ENCODE data around the gene MAST2.

Gene MAST2

DNA sequence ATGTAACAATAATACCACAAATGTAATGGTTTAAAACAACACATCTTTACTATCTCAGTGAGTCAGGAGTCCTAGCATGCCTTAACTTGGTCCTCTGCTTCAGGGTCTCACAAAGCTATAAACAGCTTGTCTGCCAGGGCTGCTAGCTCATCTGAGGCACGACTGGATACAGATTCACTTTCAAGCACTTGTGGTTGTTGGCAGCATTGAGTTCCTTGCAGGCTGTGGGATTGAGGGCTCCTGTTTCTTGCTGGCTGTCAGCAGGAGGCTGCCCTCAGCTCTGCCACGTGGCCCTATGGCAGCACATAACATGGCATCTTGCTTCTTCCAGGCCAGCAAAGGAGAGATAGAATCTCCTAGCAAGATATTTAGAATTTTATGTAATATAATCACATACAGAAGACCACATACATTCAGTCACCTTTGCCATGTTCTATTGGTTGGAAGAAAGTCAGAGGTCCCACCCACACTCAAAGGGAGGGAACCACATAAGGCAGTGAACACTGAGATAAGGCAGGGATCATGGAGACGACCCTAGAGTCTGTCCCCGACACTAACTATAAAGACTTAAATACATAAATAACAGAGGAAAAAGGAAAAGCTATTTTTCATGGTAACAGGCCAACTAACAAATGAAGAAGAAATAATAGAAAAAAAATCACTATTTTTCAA, 34.0 kb upstream of the MAST2 start:
- Histone ChIP-seq H3K4me3 (ENCODE audit: low read depth in 1 of 2, low read length in 1 of 2) (no peak overlapping the region), H3K36me3 (no peaks in the 10 kb centered on the region), H3K27me3 (no peaks in the 10 kb centered on the region), H3K9me3 (no peaks in the 10 kb centered on the region), H3K27ac (no peak overlapping the region), H3K4me1 (ENCODE audit: control insufficient read depth in 1 of 2, insufficient read depth in 1 of 2, low read depth in 1 of 2, low read length in 1 of 2) (no peaks in the 10 kb centered on the region)
- TF ChIP-seq, protein P1, sequence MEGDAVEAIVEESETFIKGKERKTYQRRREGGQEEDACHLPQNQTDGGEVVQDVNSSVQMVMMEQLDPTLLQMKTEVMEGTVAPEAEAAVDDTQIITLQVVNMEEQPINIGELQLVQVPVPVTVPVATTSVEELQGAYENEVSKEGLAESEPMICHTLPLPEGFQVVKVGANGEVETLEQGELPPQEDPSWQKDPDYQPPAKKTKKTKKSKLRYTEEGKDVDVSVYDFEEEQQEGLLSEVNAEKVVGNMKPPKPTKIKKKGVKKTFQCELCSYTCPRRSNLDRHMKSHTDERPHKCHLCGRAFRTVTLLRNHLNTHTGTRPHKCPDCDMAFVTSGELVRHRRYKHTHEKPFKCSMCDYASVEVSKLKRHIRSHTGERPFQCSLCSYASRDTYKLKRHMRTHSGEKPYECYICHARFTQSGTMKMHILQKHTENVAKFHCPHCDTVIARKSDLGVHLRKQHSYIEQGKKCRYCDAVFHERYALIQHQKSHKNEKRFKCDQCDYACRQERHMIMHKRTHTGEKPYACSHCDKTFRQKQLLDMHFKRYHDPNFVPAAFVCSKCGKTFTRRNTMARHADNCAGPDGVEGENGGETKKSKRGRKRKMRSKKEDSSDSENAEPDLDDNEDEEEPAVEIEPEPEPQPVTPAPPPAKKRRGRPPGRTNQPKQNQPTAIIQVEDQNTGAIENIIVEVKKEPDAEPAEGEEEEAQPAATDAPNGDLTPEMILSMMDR (IDR thresholded peaks at IDR 0.05) = no peak

DNA sequence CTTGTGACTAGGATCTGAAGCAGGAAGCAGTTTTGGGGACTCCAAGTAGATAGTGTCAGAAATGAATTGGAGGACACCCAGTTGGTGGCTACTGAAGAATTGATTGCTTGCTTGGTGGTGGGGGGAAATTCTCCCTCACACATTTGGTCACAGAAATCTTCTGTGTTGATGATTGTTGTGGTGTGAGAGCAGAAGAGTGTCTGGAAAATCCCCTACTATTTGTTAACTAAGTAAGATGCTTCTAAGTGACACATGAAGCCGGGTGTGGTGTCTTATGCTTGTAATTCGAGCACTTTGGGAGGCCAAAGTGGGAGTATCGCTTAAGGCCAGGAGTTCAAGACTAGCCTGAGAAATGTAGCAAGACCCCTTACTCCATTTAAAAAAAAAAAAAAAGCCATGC, 30.4 kb upstream of the MAST2 start:
- H3K4me1 ChIP-seq (ENCODE audit: control insufficient read depth in 1 of 2, insufficient read depth in 1 of 2, low read depth in 1 of 2, low read length in 1 of 2) = no peaks in the 10 kb centered on the region
- TF ChIP-seq, protein P1 (IDR thresholded peaks at IDR 0.05) = no peak
- no peak overlapping the region for H3K4me3 ChIP-seq (ENCODE audit: low read depth in 1 of 2, low read length in 1 of 2)

DNA sequence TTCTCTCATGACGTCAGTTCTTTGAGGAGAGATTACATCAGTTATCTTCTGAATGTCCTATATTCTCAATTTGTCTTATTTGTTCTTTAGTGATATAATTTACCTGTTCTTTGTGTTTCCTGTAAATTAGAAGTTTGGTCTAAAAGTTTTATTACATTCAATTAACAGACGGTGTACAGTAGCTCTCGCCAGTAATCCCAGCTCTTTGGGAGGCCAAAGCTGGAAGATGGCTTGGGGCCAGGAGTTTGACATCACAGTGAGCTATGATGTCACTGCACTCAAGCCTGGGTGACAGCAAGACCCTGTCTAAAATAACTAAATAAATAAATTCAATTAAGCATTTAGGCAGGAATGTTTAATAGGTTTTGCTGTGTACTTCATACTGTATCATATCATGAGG, 27.6 kb upstream of the MAST2 start:
- TF ChIP-seq, protein P1 (IDR thresholded peaks at IDR 0.05) = no peak
- H3K27ac ChIP-seq = no peak overlapping the region
- H3K4me1 ChIP-seq (ENCODE audit: control insufficient read depth in 1 of 2, insufficient read depth in 1 of 2, low read depth in 1 of 2, low read length in 1 of 2) = no peaks in the 10 kb centered on the region
- H3K4me3 ChIP-seq (ENCODE audit: low read depth in 1 of 2, low read length in 1 of 2) = no peak overlapping the region
- no peaks in the 10 kb centered on the region for H3K9me3 ChIP-seq
- H3K27me3 ChIP-seq = peaks cover 5% of the 10 kb centered on the region
- H3K36me3 ChIP-seq = no peaks in the 10 kb centered on the region

More for the DNA sequence above, 30.4 kb upstream of the MAST2 start:
- no peaks in the 10 kb centered on the region for H3K27me3 ChIP-seq
- no peak overlapping the region for H3K27ac ChIP-seq
- H3K36me3 ChIP-seq = no peaks in the 10 kb centered on the region
- H3K9me3 ChIP-seq = no peaks in the 10 kb centered on the region

DNA sequence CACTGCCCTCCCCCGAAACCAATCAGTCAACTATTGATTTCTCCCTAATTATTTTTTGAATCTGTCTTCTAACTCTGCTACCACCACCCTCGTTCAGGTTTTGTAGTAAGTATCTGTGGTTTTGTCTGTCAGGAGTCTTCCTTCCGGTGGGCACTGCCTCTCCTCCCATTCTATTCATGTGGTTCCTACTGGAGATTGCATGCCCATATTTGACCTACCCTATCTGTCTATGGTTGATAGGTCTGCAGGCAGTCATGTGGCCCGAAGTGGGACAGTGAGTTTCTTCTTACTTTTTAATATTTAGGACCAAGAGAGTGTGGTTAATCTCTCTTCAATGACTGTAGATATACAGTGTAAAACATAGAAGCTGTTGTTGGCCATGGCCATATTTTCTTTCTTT, 17.8 kb upstream of the MAST2 start:
- H3K4me3 ChIP-seq (ENCODE audit: low read depth in 1 of 2, low read length in 1 of 2) = no peak overlapping the region
- TF ChIP-seq, protein P1 (IDR thresholded peaks at IDR 0.05) = no peak
- H3K27me3 ChIP-seq = peaks cover 24% of the 10 kb centered on the region
- no peak overlapping the region for H3K27ac ChIP-seq
- H3K36me3 ChIP-seq = no peaks in the 10 kb centered on the region
- peaks cover 0 to 6% of the 10 kb centered on the region in 2 experiments for H3K4me1 ChIP-seq (ENCODE audit: control insufficient read depth in 1 of 2, insufficient read depth in 1 of 2, low read depth in 1 of 2, low read length in 1 of 2)
- no peaks in the 10 kb centered on the region for H3K9me3 ChIP-seq

DNA sequence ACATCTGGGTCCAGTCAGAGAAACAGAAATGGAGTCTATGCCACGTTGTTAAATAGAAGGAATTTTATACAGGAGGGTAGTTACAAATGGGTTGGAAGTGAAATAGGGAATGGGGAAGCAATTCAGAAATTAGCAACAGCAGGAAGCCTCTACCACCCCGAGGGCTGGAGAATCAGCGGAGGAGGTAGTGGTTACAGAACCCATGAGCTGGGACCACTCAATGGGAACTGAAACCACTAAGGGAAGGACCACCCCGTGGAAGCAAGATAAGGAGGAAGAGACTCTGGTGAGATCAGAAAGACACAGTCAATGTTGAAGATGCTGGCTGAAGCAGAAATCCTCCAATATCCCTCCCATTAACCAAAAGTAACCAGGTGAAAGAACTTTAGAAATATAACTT, 15.5 kb upstream of the MAST2 start:
- Histone ChIP-seq H3K9me3 (no peaks in the 10 kb centered on the region), H3K36me3 (no peaks in the 10 kb centered on the region), H3K27me3 (peaks cover 6% of the 10 kb centered on the region), H3K4me3 (ENCODE audit: low read depth in 1 of 2, low read length in 1 of 2) (no peak overlapping the region), H3K4me1 (ENCODE audit: control insufficient read depth in 1 of 2, insufficient read depth in 1 of 2, low read depth in 1 of 2, low read length in 1 of 2) (peaks cover 0 to 6% of the 10 kb centered on the region in 2 experiments), H3K27ac (no peak overlapping the region)
- TF ChIP-seq, protein P1 (IDR thresholded peaks at IDR 0.05) = no peak

Data from neutrophil (primary cell).